Mucosa of rectum (tissue), 2 donors: ENCODE results near the gene UNC79.
A peak's percentile ranks its signal among the peaks of the same experiment; 100 is the strongest.

Experiments used
- H3K27ac ChIP-seq, 2 donors: one replicate each; pipeline ENCODE4 v1.7.0; 2013; ENCODE audit warnings: inconsistent platforms in 2 of 2, low read depth in 2 of 2, low read length in 2 of 2
- H3K27me3 ChIP-seq, 2 donors: one replicate each; pipeline ENCODE4 v1.7.0; 2013; ENCODE audit warnings: low read length in 2 of 2; ENCODE audit not compliant: control insufficient read depth in 2 of 2, insufficient read depth in 2 of 2
- H3K36me3 ChIP-seq, 2 donors: one replicate each; pipeline ENCODE4 v1.7.0; 2013; ENCODE audit warnings: low read length in 2 of 2; ENCODE audit not compliant: control insufficient read depth in 2 of 2, insufficient read depth in 2 of 2
- H3K4me1 ChIP-seq, 2 donors: one replicate each; pipeline ENCODE4 v1.7.0; 2013; ENCODE audit warnings: low read length in 2 of 2, mild to moderate bottlenecking in 1 of 2; ENCODE audit not compliant: control insufficient read depth in 2 of 2, insufficient read depth in 2 of 2
- H3K4me3 ChIP-seq, 2 donors: one replicate each; pipeline ENCODE4 v1.7.0; 2013; ENCODE audit warnings: low read length in 2 of 2
- H3K9ac ChIP-seq, 2 donors: one replicate each; pipeline ENCODE4 v1.7.0; 2013; ENCODE audit warnings: low read length in 2 of 2, low read depth in 1 of 2, mild to moderate bottlenecking in 1 of 2
- H3K9me3 ChIP-seq, 2 donors: one replicate each; pipeline ENCODE4 v1.7.0; 2013; ENCODE audit warnings: low read length in 2 of 2; ENCODE audit not compliant: control insufficient read depth in 2 of 2
- donor health status: healthy.
- donor health status: Normal muscosa, but diverticular disease.

Gene UNC79

GRCh38 chr14:93527203-93527607 is 96.5 kb downstream of the UNC79 start:
- Histone ChIP-seq H3K27ac (no peak overlapping the region), H3K36me3 (no peaks in the 10 kb centered on the region), H3K4me3 (no peak overlapping the region), H3K27me3 (no peaks in the 10 kb centered on the region), H3K9ac (no peak overlapping the region), H3K4me1 (no peaks in the 10 kb centered on the region), H3K9me3 (no peaks in the 10 kb centered on the region)

GRCh38 chr14:93528884-93529558 is 98.3 kb downstream of the UNC79 start:
- Histone ChIP-seq H3K36me3 (no peaks in the 10 kb centered on the region), H3K27ac (no peak overlapping the region), H3K4me3 (no peak overlapping the region), H3K4me1 (no peaks in the 10 kb centered on the region), H3K9me3 (no peaks in the 10 kb centered on the region), H3K9ac (no peak overlapping the region), H3K27me3 (no peaks in the 10 kb centered on the region)

GRCh38 chr14:93531644-93532043 is 100.9 kb downstream of the UNC79 start:
- H3K9ac ChIP-seq, result no peak overlapping the region
- H3K27me3 ChIP-seq, result no peaks in the 10 kb centered on the region
- H3K36me3 ChIP-seq, result no peaks in the 10 kb centered on the region
- H3K4me3 ChIP-seq, result no peak overlapping the region
- H3K9me3 ChIP-seq, result no peaks in the 10 kb centered on the region
- H3K4me1 ChIP-seq, result no peaks in the 10 kb centered on the region
- no peak overlapping the region for H3K27ac ChIP-seq

- Histone ChIP-seq H3K9ac (no peak overlapping the region), H3K27ac (no peak overlapping the region), H3K4me3 (no peak overlapping the region), H3K27me3 (no peaks in the 10 kb centered on the region), H3K36me3 (no peaks in the 10 kb centered on the region), H3K4me1 (no peaks in the 10 kb centered on the region), H3K9me3 (no peaks in the 10 kb centered on the region)
These were observed 101.8 kb downstream of the UNC79 start for GRCh38 chr14:93532541-93532940.

- H3K36me3 ChIP-seq, result no peaks in the 10 kb centered on the region
- no peaks in the 10 kb centered on the region for H3K27me3 ChIP-seq
- no peaks in the 10 kb centered on the region for H3K9me3 ChIP-seq
- H3K27ac ChIP-seq, result peak overlapping the region in 1 of 2 donors; percentile 9
- H3K9ac ChIP-seq, result no peak overlapping the region
- no peaks in the 10 kb centered on the region for H3K4me1 ChIP-seq
- no peak overlapping the region for H3K4me3 ChIP-seq
These were observed 102.7 kb downstream of the UNC79 start for GRCh38 chr14:93533437-93533836.

- Histone ChIP-seq H3K9me3 (no peaks in the 10 kb centered on the region), H3K4me1 (no peaks in the 10 kb centered on the region), H3K27me3 (no peaks in the 10 kb centered on the region), H3K36me3 (no peaks in the 10 kb centered on the region), H3K4me3 (no peak overlapping the region), H3K27ac (peak overlapping the region in 1 of 2 donors; percentile 9), H3K9ac (no peak overlapping the region)
These were observed 103.1 kb downstream of the UNC79 start for GRCh38 chr14:93533842-93534241.

GRCh38 chr14:93535537-93535936 is 104.8 kb downstream of the UNC79 start:
- Histone ChIP-seq H3K4me1 (no peaks in the 10 kb centered on the region), H3K9ac (no peak overlapping the region), H3K27me3 (no peaks in the 10 kb centered on the region), H3K9me3 (no peaks in the 10 kb centered on the region), H3K36me3 (no peaks in the 10 kb centered on the region), H3K4me3 (no peak overlapping the region), H3K27ac (no peak overlapping the region)

- Histone ChIP-seq H3K27ac (no peak overlapping the region), H3K36me3 (no peaks in the 10 kb centered on the region), H3K4me1 (no peaks in the 10 kb centered on the region), H3K4me3 (no peak overlapping the region), H3K9me3 (no peaks in the 10 kb centered on the region), H3K9ac (no peak overlapping the region), H3K27me3 (no peaks in the 10 kb centered on the region)
These were observed 106.2 kb downstream of the UNC79 start for GRCh38 chr14:93536945-93537344.

GRCh38 chr14:93537951-93538350 is 107.2 kb downstream of the UNC79 start:
- no peaks in the 10 kb centered on the region for H3K36me3 ChIP-seq
- H3K9ac ChIP-seq, result no peak overlapping the region
- no peaks in the 10 kb centered on the region for H3K9me3 ChIP-seq
- no peaks in the 10 kb centered on the region for H3K4me1 ChIP-seq
- no peaks in the 10 kb centered on the region for H3K27me3 ChIP-seq
- no peak overlapping the region for H3K27ac ChIP-seq
- H3K4me3 ChIP-seq, result no peak overlapping the region

- Histone ChIP-seq H3K36me3 (no peaks in the 10 kb centered on the region), H3K27ac (no peak overlapping the region), H3K4me1 (no peaks in the 10 kb centered on the region), H3K9me3 (no peaks in the 10 kb centered on the region), H3K9ac (no peak overlapping the region), H3K4me3 (no peak overlapping the region), H3K27me3 (no peaks in the 10 kb centered on the region)
These were observed 107.7 kb downstream of the UNC79 start for GRCh38 chr14:93538413-93538812.

GRCh38 chr14:93540235-93540634 is 109.5 kb downstream of the UNC79 start:
- no peaks in the 10 kb centered on the region for H3K9me3 ChIP-seq

More at GRCh38 chr14:93540235-93540634, 109.5 kb downstream of the UNC79 start:
- Histone ChIP-seq H3K36me3 (no peaks in the 10 kb centered on the region), H3K9ac (no peak overlapping the region), H3K27me3 (no peaks in the 10 kb centered on the region), H3K4me1 (no peaks in the 10 kb centered on the region), H3K27ac (no peak overlapping the region), H3K4me3 (no peak overlapping the region)
